22Rv1 (cell line): Measurements from ENCODE around the gene NCKAP5.

Source experiments
- H3K27ac ChIP-seq: fragments of 450-650 bp; 2 replicates; pipeline ENCODE4 v1.5.1; 2017
- ZFX ChIP-seq: fragments of 450-650 bp; IDR thresholded peaks from 2 replicates; pipeline ENCODE4 v1.6.1; 2017; ENCODE audit warnings: antibody characterized with exemption, borderline replicate concordance
- TF ChIP-seq, protein P1 (sequence below): fragments of 450-650 bp; IDR thresholded peaks from 2 replicates; pipeline ENCODE4 v1.5.1; 2017; ENCODE audit warnings: mild to moderate bottlenecking

Gene NCKAP5

DNA sequence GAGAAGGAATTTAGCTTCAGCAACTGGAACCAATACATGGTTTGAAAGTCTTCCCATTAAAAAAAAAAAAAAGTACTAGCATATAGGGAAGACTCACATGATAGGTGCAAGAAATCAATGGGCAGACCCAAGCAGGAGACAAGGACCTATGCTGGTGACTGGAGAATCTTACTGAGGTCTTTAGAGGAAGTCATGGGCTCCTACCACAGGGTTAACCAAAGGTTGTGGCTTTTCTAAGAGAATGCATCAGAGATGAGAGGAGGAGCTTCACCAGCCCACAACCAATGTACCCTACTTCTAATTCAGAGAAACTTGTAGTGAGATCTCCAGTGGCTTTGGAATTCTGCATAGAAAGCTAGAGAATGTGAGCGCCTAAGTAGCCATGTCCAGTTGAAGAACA, 207.4 kb downstream of the NCKAP5 start:
- H3K27ac ChIP-seq, result no peak overlapping the region
- TF ChIP-seq ZFX, result no peak
- TF ChIP-seq, protein P1, sequence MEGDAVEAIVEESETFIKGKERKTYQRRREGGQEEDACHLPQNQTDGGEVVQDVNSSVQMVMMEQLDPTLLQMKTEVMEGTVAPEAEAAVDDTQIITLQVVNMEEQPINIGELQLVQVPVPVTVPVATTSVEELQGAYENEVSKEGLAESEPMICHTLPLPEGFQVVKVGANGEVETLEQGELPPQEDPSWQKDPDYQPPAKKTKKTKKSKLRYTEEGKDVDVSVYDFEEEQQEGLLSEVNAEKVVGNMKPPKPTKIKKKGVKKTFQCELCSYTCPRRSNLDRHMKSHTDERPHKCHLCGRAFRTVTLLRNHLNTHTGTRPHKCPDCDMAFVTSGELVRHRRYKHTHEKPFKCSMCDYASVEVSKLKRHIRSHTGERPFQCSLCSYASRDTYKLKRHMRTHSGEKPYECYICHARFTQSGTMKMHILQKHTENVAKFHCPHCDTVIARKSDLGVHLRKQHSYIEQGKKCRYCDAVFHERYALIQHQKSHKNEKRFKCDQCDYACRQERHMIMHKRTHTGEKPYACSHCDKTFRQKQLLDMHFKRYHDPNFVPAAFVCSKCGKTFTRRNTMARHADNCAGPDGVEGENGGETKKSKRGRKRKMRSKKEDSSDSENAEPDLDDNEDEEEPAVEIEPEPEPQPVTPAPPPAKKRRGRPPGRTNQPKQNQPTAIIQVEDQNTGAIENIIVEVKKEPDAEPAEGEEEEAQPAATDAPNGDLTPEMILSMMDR, result no peak

GRCh38 chr2:133360190-133360589, 208.1 kb downstream of the NCKAP5 start:
- TF ChIP-seq, protein P1, result no peak
- no peak for TF ChIP-seq ZFX
- no peak overlapping the region for H3K27ac ChIP-seq

DNA sequence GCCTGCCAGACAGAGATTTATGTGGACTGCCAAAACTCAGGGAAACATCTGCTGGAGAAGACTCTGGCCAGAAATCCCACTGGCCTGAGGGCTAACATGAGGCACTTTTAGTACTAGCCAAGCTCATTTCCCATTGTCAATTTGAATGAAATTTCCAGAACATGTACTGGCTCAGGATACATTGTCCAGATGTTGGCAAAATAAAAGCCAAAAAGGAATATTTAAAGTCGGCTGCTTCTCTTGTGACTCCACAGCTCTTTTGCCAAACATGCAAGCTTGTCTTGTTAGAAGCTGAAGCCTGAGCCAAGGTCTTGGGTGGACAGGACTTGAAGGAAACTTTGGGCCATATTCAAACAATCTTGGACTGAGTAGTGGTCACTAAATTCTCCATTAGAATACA, 215.5 kb downstream of the NCKAP5 start:
- H3K27ac ChIP-seq, result no peak overlapping the region
- no peak for TF ChIP-seq ZFX
- TF ChIP-seq, protein P1, result no peak

GRCh38 chr2:133346654-133347053, 221.6 kb downstream of the NCKAP5 start:
- H3K27ac ChIP-seq, result no peak overlapping the region
- TF ChIP-seq ZFX, result no peak
- TF ChIP-seq, protein P1, result no peak

- no peak overlapping the region for H3K27ac ChIP-seq
- TF ChIP-seq, protein P1, result no peak
- no peak for TF ChIP-seq ZFX
Observed at GRCh38 chr2:133345638-133346037, 222.6 kb downstream of the NCKAP5 start.

DNA sequence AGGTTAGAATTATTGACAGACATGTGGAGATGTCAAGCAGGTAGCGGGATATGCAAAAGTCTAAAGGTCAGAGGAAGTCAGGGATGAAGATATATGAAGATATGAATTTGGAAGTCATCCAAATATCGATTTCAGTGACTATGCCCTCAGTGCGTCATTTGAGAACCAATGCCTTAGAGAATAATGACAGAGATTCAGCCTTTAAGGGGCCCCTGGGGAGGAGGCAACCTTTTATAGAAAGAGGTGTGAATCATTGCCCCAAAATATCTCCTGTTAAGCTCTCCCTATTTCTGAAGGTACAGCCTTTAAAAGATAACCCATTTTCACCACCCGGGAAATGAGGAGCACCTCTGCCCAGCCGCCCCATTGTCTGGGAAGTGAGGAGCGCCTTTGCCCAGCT, 223.4 kb downstream of the NCKAP5 start:
- no peak overlapping the region for H3K27ac ChIP-seq
- TF ChIP-seq, protein P1, result no peak
- TF ChIP-seq ZFX, result no peak

DNA sequence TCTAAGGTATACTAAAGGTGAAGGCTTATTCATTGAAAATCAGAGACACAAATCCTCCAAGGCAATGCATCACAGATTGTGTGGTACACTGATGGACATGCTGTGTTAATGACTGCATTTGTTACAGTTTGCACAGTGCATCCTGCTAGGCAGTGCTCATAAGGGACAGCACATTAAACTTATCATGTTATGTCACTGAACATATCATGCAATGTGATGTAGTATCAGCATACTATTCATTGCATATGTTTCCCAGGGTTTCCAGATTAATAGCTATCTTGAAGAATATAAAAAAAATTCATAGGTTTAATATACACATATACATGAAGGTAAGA, 225.3 kb downstream of the NCKAP5 start:
- H3K27ac ChIP-seq, result no peak overlapping the region
- no peak for TF ChIP-seq ZFX
- TF ChIP-seq, protein P1, result no peak
